Vagina (tissue), 2 donors: ENCODE results near the gene SELENOO. TPM values are rescaled to one million over a fixed set of nuclear protein-coding genes. Genes with fewer than 3 reads are reported as not detected.

Source experiments
- DNase-seq, 2 donors: peaks; one replicate each; pipeline ENCODE4 v3.0.0-alpha.2; 2017; ENCODE audit errors: extremely low spot score in 2 of 2
- H3K27ac ChIP-seq: fragments of 200-600 bp; sonication (generic); one replicate; pipeline ENCODE4 v1.5.1; 2019
- H3K27me3 ChIP-seq: fragments of 200-600 bp; sonication (generic); one replicate; pipeline ENCODE4 v1.5.1; 2019
- H3K36me3 ChIP-seq, 2 donors: fragments of 200-600 bp; sonication (generic); one replicate each; pipeline ENCODE4 v1.5.1; 2017 to 2019
- H3K4me1 ChIP-seq: fragments of 200-600 bp; sonication (generic); one replicate; pipeline ENCODE4 v1.5.1; 2019
- H3K4me3 ChIP-seq, 2 donors: fragments of 200-600 bp; sonication (generic); 1 replicate in 1 of 2; 2 replicates in 1 of 2; pipeline ENCODE4 v1.5.1; 2016 to 2019
- H3K9me3 ChIP-seq: fragments of 200-600 bp; sonication (generic); one replicate; pipeline ENCODE4 v1.5.1; 2019
- POLR2A ChIP-seq, 2 donors: fragments of 450-650 bp; IDR thresholded peaks; one replicate each; pipeline ENCODE4 v1.6.1; 2017; ENCODE audit warnings: antibody characterized with exemption in 2 of 2, mild to moderate bottlenecking in 2 of 2, moderate library complexity in 2 of 2
- POLR2AphosphoS5 ChIP-seq, 2 donors: sonication (generic); formaldehyde crosslinking; IDR thresholded peaks; one replicate each; pipeline ENCODE4 v1.9.0; 2017; ENCODE audit warnings: antibody characterized with exemption in 2 of 2, mild to moderate bottlenecking in 2 of 2, low read depth in 1 of 2; ENCODE audit not compliant: insufficient read depth in 1 of 2
- intact Hi-C: fragments of 100-400 bp; cut with DNase I; formaldehyde crosslinking; loops from one replicate; pipeline ENCODE4 v1.15.1; 2023
- total RNA-seq: library from RNA; depleted of rRNA; stranded (reverse); fragments of >200 nt; gene quantifications from one replicate; pipeline ENCODE4 v1.2.3, GENCODE V29; 2016
- TF ChIP-seq, protein P1 (sequence below), 3 experiments: fragments of 450-650 bp in 2 of 3; fragments of 200-600 bp in 1 of 3; sonication (generic) in 1 of 3; IDR thresholded peaks; one replicate each; pipeline ENCODE4 v1.5.1; 2017 to 2019; ENCODE audit warnings: antibody characterized with exemption in 3 of 3, mild to moderate bottlenecking in 2 of 3, moderate library complexity in 2 of 3

SELENOO gene
- total RNA-seq, 1 donor from 2014 or later = 39.0 TPM

DNA sequence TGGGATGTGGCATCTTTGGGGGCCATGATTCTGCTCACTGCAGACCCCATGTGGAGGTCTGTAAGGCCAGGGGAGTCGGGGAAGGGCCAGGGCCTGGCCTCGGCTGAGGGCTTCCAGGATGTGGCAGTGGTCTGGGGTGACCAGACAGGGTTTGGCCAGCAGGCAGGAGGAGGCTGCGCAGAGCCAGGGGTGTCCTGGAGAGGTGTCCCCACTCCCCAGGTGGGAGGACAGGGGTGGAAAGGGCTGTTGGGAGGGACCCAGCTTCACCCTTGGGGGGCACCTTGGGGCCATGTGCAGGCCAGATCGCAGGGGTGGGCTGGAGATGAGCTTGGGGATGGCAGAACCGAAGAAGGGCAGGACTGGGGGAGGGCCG is 26.8 kb upstream of the SELENOO start:
- no peak for TF ChIP-seq POLR2AphosphoS5 (IDR thresholded peaks at IDR 0.05; ENCODE audit: insufficient read depth in 1 of 2, low read depth in 1 of 2)
- TF ChIP-seq POLR2A (IDR thresholded peaks at IDR 0.05) = no peak
- TF ChIP-seq, protein P1, sequence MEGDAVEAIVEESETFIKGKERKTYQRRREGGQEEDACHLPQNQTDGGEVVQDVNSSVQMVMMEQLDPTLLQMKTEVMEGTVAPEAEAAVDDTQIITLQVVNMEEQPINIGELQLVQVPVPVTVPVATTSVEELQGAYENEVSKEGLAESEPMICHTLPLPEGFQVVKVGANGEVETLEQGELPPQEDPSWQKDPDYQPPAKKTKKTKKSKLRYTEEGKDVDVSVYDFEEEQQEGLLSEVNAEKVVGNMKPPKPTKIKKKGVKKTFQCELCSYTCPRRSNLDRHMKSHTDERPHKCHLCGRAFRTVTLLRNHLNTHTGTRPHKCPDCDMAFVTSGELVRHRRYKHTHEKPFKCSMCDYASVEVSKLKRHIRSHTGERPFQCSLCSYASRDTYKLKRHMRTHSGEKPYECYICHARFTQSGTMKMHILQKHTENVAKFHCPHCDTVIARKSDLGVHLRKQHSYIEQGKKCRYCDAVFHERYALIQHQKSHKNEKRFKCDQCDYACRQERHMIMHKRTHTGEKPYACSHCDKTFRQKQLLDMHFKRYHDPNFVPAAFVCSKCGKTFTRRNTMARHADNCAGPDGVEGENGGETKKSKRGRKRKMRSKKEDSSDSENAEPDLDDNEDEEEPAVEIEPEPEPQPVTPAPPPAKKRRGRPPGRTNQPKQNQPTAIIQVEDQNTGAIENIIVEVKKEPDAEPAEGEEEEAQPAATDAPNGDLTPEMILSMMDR (IDR thresholded peaks at IDR 0.05) = no peak
- H3K27me3 ChIP-seq = no peaks in the 10 kb centered on the region

GRCh38 chr22:50174382-50175190 is 26.2 kb upstream of the SELENOO start:
- intact Hi-C loops = loop anchor here (5.0 kb wide), 1 partner anchor 962 kb away; no protein-coding TSS in a partner anchor

More for the DNA sequence above, 26.8 kb upstream of the SELENOO start:
- no peaks in the 10 kb centered on the region for H3K9me3 ChIP-seq
- no peaks in the 10 kb centered on the region for H3K36me3 ChIP-seq
- intact Hi-C loops = loop anchor here (5.0 kb wide), 1 partner anchor 962 kb away; no protein-coding TSS in a partner anchor
- H3K4me3 ChIP-seq = no peak overlapping the region
- no peak overlapping the region for H3K27ac ChIP-seq
- DNase-seq = no peak
- peaks cover 18% of the 10 kb centered on the region for H3K4me1 ChIP-seq

DNA sequence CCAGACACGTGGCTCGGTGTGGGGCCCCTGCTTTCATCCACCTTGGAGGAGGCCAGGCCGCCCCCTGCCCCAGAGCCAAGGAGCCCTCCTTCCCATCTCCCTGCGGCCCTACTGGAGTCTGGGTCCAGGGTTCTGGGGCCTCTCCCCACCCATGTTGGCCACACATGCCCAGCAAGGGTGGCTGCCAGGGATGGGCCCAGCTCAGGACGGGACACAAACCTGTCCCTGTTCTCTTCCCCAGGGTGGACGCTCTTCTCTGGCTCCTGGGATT is 25.7 kb upstream of the SELENOO start:
- intact Hi-C loops = no loop called here
- TF ChIP-seq, protein P1 (IDR thresholded peaks at IDR 0.05) = no peak
- TF ChIP-seq POLR2A (IDR thresholded peaks at IDR 0.05) = no peak
- TF ChIP-seq POLR2AphosphoS5 (IDR thresholded peaks at IDR 0.05; ENCODE audit: insufficient read depth in 1 of 2, low read depth in 1 of 2) = no peak
- H3K4me1 ChIP-seq = peaks cover 10% of the 10 kb centered on the region
- no peak for DNase-seq
- H3K36me3 ChIP-seq = no peaks in the 10 kb centered on the region
- no peak overlapping the region for H3K27ac ChIP-seq
- no peaks in the 10 kb centered on the region for H3K9me3 ChIP-seq
- no peak overlapping the region for H3K4me3 ChIP-seq
- H3K27me3 ChIP-seq = no peaks in the 10 kb centered on the region

More at GRCh38 chr22:50174382-50175190, 26.2 kb upstream of the SELENOO start:
- no peak for TF ChIP-seq POLR2A (IDR thresholded peaks at IDR 0.05)
- TF ChIP-seq, protein P1 (IDR thresholded peaks at IDR 0.05) = no peak
- TF ChIP-seq POLR2AphosphoS5 (IDR thresholded peaks at IDR 0.05; ENCODE audit: insufficient read depth in 1 of 2, low read depth in 1 of 2) = no peak
- no peaks in the 10 kb centered on the region for H3K9me3 ChIP-seq
- no peak overlapping the region for H3K4me3 ChIP-seq
- no peak for DNase-seq
- no peak overlapping the region for H3K27ac ChIP-seq
- no peaks in the 10 kb centered on the region for H3K27me3 ChIP-seq
- H3K36me3 ChIP-seq = no peaks in the 10 kb centered on the region
- peaks cover 12% of the 10 kb centered on the region for H3K4me1 ChIP-seq

GRCh38 chr22:50175921-50176849 is 24.6 kb upstream of the SELENOO start:
- Histone ChIP-seq H3K9me3 (no peaks in the 10 kb centered on the region), H3K27ac (no peak overlapping the region), H3K4me1 (peaks cover 6% of the 10 kb centered on the region), H3K4me3 (no peak overlapping the region), H3K36me3 (no peaks in the 10 kb centered on the region), H3K27me3 (no peaks in the 10 kb centered on the region)
- no peak for DNase-seq
- intact Hi-C loops = no loop called here
- TF ChIP-seq, protein P1 (IDR thresholded peaks at IDR 0.05) = no peak
- TF ChIP-seq POLR2A (IDR thresholded peaks at IDR 0.05) = no peak
- TF ChIP-seq POLR2AphosphoS5 (IDR thresholded peaks at IDR 0.05; ENCODE audit: insufficient read depth in 1 of 2, low read depth in 1 of 2) = no peak
